Liver (tissue), 9 donors: ENCODE data around the gene ZNF211. TPM values are rescaled to one million over a fixed set of nuclear protein-coding genes. Genes with fewer than 3 reads are reported as not detected.

Experiments
- DNase-seq: peaks from one replicate; pipeline ENCODE4 v3.0.0-alpha.2; 2017; ENCODE audit warnings: low spot score
- H3K27ac ChIP-seq, 2 donors: one replicate each; pipeline ENCODE4 v1.7.0; 2013; ENCODE audit warnings: inconsistent platforms in 2 of 2, low read length in 2 of 2, control low read depth in 1 of 2, low read depth in 1 of 2, mild to moderate bottlenecking in 1 of 2
- H3K27me3 ChIP-seq, 4 donors: one replicate each; pipeline versions ENCODE4 v1.6.1 to v1.7.0; 2013; ENCODE audit warnings: low read length in 3 of 4, inconsistent platforms in 1 of 4, mild to moderate bottlenecking in 1 of 4, moderate library complexity in 1 of 4; ENCODE audit not compliant: control insufficient read depth in 4 of 4, insufficient read depth in 4 of 4
- H3K36me3 ChIP-seq, 4 donors: one replicate each; pipeline versions ENCODE4 v1.6.1 to v1.7.0; 2013; ENCODE audit warnings: low read length in 3 of 4, mild to moderate bottlenecking in 3 of 4, low read depth in 1 of 4, moderate library complexity in 1 of 4; ENCODE audit not compliant: control insufficient read depth in 4 of 4, insufficient read depth in 3 of 4
- H3K4me1 ChIP-seq, 4 donors: one replicate each; pipeline versions ENCODE4 v1.6.1 to v1.7.0; 2013; ENCODE audit warnings: low read length in 3 of 4, mild to moderate bottlenecking in 3 of 4, moderate library complexity in 1 of 4; ENCODE audit not compliant: control insufficient read depth in 4 of 4, insufficient read depth in 4 of 4
- H3K4me3 ChIP-seq, 3 donors: one replicate each; pipeline versions ENCODE4 v1.6.1 to v1.7.0; 2013; ENCODE audit warnings: low read length in 3 of 3, control low read depth in 1 of 3, low read depth in 1 of 3, mild to moderate bottlenecking in 1 of 3
- H3K9ac ChIP-seq, 2 donors: one replicate each; pipeline ENCODE4 v1.7.0; 2013; ENCODE audit warnings: low read length in 2 of 2, mild to moderate bottlenecking in 2 of 2, moderate library complexity in 2 of 2, control low read depth in 1 of 2, low read depth in 1 of 2
- H3K9me3 ChIP-seq, 4 donors: one replicate each; pipeline versions ENCODE4 v1.6.1 to v1.7.0; 2013; ENCODE audit warnings: low read length in 3 of 4; ENCODE audit not compliant: control insufficient read depth in 4 of 4
- ATF3 ChIP-seq: IDR thresholded peaks from 2 replicates; pipeline ENCODE4 v1.6.1; 2016; ENCODE audit warnings: antibody characterized with exemption
- CTCF ChIP-seq: fragments of 150-350 bp; IDR thresholded peaks from 2 replicates; pipeline ENCODE4 v1.5.1; 2017; ENCODE audit warnings: improper control_type of control experiment, low read depth, low read length; ENCODE audit not compliant: missing input control
- GABPA ChIP-seq, 2 donors: IDR thresholded peaks in 1 of 2; conservative IDR thresholded peaks in 1 of 2; 2 replicates each; pipeline ENCODE4 v1.6.1; 2016; ENCODE audit warnings: antibody characterized with exemption in 2 of 2, mild to moderate bottlenecking in 1 of 2, moderate library complexity in 1 of 2
- HNF4A ChIP-seq, 2 donors: conservative IDR thresholded peaks; 2 replicates each; pipeline ENCODE4 v1.6.1; 2016; ENCODE audit warnings: antibody characterized with exemption in 2 of 2, mild to moderate bottlenecking in 2 of 2
- HNF4G ChIP-seq: IDR thresholded peaks from 2 replicates; pipeline ENCODE4 v1.6.1; 2016; ENCODE audit warnings: antibody characterized with exemption
- NR2F2 ChIP-seq: IDR thresholded peaks from 2 replicates; pipeline ENCODE4 v1.6.1; 2016; ENCODE audit warnings: antibody characterized with exemption
- REST ChIP-seq: IDR thresholded peaks from 2 replicates; pipeline ENCODE4 v1.6.1; 2016; ENCODE audit warnings: antibody characterized with exemption, mild to moderate bottlenecking
- TAF1 ChIP-seq: conservative IDR thresholded peaks from 2 replicates; pipeline ENCODE4 v1.6.1; 2016; ENCODE audit warnings: antibody characterized with exemption, mild to moderate bottlenecking
- WGBS: extraction: QIAGEN DNeasy Blood & Tissue Kit; methylation state at CpG from one replicate; pipeline ENCODE4 v1.1.7; 2013; 5-methylcytosine and 5-hydroxymethylcytosine counted together
- polyA plus RNA-seq, 2 donors: library from polyadenylated mRNA; stranded (reverse) in 1 of 2; unstranded in 1 of 2; fragments of 200-250 nt in 1 of 2; fragments of >200 nt in 1 of 2; fragmentation: Nextera tagmentation in 1 of 2; extraction: Ambion mirVana in 1 of 2; gene quantifications; one replicate each; pipeline versions ENCODE4 v1.2.1 to v1.2.3, GENCODE V29; 2013 to 2015
- total RNA-seq, 2 donors: library from RNA; depleted of rRNA; stranded (reverse); fragments of >200 nt; gene quantifications; one replicate each; pipeline ENCODE4 v1.2.3, GENCODE V29; 2014
- TF ChIP-seq, protein P1 (sequence below): IDR thresholded peaks from 2 replicates; pipeline ENCODE4 v1.6.1; 2016; ENCODE audit warnings: antibody characterized with exemption
- donor health status: healthy.
- donor health status: healthy.
- donor health status: healthy.
- donor health status: healthy.
- donor health status: healthy.

The ZNF211 gene
- total and polyA plus RNA-seq, 4 donors = 2.0 to 7.0 (median 3.3) TPM

GRCh38 chr19:57682226-57682766, 49.3 kb downstream of the ZNF211 start (continued):
- TF ChIP-seq REST (no peak), HNF4G (no peak), HNF4A (conservative IDR thresholded peaks at IDR 0.05) (no peak), NR2F2 (no peak), ATF3 (no peak)
- TF ChIP-seq, protein P1, sequence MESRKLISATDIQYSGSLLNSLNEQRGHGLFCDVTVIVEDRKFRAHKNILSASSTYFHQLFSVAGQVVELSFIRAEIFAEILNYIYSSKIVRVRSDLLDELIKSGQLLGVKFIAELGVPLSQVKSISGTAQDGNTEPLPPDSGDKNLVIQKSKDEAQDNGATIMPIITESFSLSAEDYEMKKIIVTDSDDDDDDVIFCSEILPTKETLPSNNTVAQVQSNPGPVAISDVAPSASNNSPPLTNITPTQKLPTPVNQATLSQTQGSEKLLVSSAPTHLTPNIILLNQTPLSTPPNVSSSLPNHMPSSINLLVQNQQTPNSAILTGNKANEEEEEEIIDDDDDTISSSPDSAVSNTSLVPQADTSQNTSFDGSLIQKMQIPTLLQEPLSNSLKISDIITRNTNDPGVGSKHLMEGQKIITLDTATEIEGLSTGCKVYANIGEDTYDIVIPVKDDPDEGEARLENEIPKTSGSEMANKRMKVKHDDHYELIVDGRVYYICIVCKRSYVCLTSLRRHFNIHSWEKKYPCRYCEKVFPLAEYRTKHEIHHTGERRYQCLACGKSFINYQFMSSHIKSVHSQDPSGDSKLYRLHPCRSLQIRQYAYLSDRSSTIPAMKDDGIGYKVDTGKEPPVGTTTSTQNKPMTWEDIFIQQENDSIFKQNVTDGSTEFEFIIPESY = no peak

- H3K9me3 ChIP-seq = peaks cover 46 to 87% (median 68%) of the 10 kb centered on the region in 4 donors
- TF ChIP-seq TAF1 (no peak), ATF3 (no peak), CTCF (no peak), GABPA (IDR thresholded peaks at IDR 0.05 in 1 of 2, conservative IDR thresholded peaks at IDR 0.05 in 1 of 2) (no peak)
- no peak overlapping the region for H3K27ac ChIP-seq
- no peak overlapping the region for H3K9ac ChIP-seq
- peaks cover 5 to 15% (median 11%) of the 10 kb centered on the region in 4 donors for H3K4me1 ChIP-seq
- H3K4me3 ChIP-seq = peak overlapping the region in 2 of 3 donors; percentile 62 to 66
- H3K27me3 ChIP-seq = no peaks in the 10 kb centered on the region
- DNase-seq = no peak
- 98% methylated on average over 3 of the region's 3 CpGs for WGBS
- peaks cover 0 to 50% (median 44%) of the 10 kb centered on the region in 4 donors for H3K36me3 ChIP-seq
These were observed 53.8 kb downstream of the ZNF211 start for GRCh38 chr19:57686727-57687126.

DNA sequence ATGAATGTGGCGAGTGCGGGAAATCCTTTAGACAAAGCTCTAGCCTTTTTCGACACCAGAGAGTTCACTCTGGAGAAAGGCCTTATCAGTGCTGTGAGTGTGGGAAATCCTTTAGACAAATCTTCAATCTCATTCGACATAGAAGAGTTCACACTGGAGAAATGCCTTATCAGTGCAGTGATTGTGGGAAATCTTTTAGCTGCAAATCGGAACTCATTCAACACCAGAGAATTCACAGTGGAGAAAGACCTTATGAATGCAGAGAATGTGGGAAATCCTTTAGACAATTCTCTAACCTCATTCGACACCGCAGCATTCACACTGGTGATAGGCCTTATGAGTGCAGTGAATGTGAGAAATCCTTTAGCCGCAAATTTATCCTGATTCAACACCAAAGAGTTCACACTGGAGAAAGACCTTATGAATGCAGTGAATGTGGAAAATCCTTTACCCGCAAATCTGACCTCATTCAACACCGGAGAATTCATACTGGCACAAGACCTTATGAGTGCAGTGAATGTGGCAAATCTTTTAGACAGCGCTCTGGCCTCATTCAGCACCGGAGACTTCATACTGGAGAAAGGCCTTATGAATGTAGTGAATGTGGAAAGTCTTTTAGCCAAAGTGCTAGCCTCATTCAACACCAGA, 54.5 kb downstream of the ZNF211 start:
- H3K27me3 ChIP-seq = no peaks in the 10 kb centered on the region
- no peak for DNase-seq
- H3K9me3 ChIP-seq = peaks cover 46 to 89% (median 69%) of the 10 kb centered on the region in 4 donors
- peaks cover 4 to 12% (median 7%) of the 10 kb centered on the region in 4 donors for H3K4me1 ChIP-seq
- no peak for TF ChIP-seq ATF3
- no peak for TF ChIP-seq TAF1
- no peak overlapping the region for H3K27ac ChIP-seq
- 99% methylated on average over 12 of the region's 12 CpGs for WGBS
- H3K4me3 ChIP-seq = peak overlapping the region in 2 of 3 donors; percentile 62 to 66
- H3K36me3 ChIP-seq = peaks cover 0 to 50% (median 44%) of the 10 kb centered on the region in 4 donors
- H3K9ac ChIP-seq = no peak overlapping the region
